Thymus (tissue), 11 donors: Measurements from ENCODE around the gene PSMG2. TPM values are rescaled to one million over a fixed set of nuclear protein-coding genes. Genes with fewer than 3 reads are reported as not detected.

ENCODE experiments used
- DNase-seq, 9 donors: peaks; one replicate each; pipeline ENCODE4 v3.0.0-alpha.2; 2013; ENCODE audit warnings: low spot score in 9 of 9, low read depth in 6 of 9, missing footprints in 1 of 9
- H3K27ac ChIP-seq, 2 donors: one replicate each; pipeline ENCODE4 v1.5.1; 2013; ENCODE audit warnings: control low read depth in 1 of 2, low read depth in 1 of 2, low read length in 1 of 2, mild to moderate bottlenecking in 1 of 2, moderate library complexity in 1 of 2
- H3K27me3 ChIP-seq, 2 donors: one replicate each; pipeline ENCODE4 v1.5.1; 2013; ENCODE audit warnings: low read length in 1 of 2; ENCODE audit not compliant: control insufficient read depth in 2 of 2, insufficient read depth in 1 of 2
- H3K36me3 ChIP-seq, 2 donors: one replicate each; pipeline ENCODE4 v1.5.1; 2013; ENCODE audit warnings: low read length in 1 of 2, mild to moderate bottlenecking in 1 of 2, moderate library complexity in 1 of 2; ENCODE audit not compliant: control insufficient read depth in 2 of 2, insufficient read depth in 2 of 2
- H3K4me1 ChIP-seq, 2 donors: one replicate each; pipeline ENCODE4 v1.5.1; 2013; ENCODE audit warnings: low read length in 2 of 2; ENCODE audit not compliant: control insufficient read depth in 2 of 2, insufficient read depth in 2 of 2
- H3K4me3 ChIP-seq, 2 donors: one replicate each; pipeline ENCODE4 v1.5.1; 2013; ENCODE audit warnings: low read length in 2 of 2, control low read depth in 1 of 2, mild to moderate bottlenecking in 1 of 2
- H3K9me3 ChIP-seq, 2 donors: one replicate each; pipeline ENCODE4 v1.5.1; 2013; ENCODE audit warnings: low read length in 1 of 2, mild to moderate bottlenecking in 1 of 2; ENCODE audit not compliant: control insufficient read depth in 2 of 2, insufficient read depth in 1 of 2
- WGBS: extraction: QIAGEN DNeasy Blood & Tissue Kit; methylation state at CpG from one replicate; pipeline ENCODE4 v1.1.7; 2013; 5-methylcytosine and 5-hydroxymethylcytosine counted together
- polyA plus RNA-seq: library from polyadenylated mRNA; stranded (reverse); fragments of 200-250 nt; gene quantifications from one replicate; pipeline ENCODE4 v1.2.3, GENCODE V29; 2013
- total RNA-seq: library from RNA; stranded (reverse); fragments of 120-200 nt; gene quantifications from one replicate; pipeline ENCODE4 v1.2.4, GENCODE V29; 2013
- donor health status: healthy.

The PSMG2 gene
- total and polyA plus RNA-seq, 2 donors, result 97.4 to 125 TPM

GRCh38 chr18:12766986-12767433 lies 64.2 kb downstream of the PSMG2 start:
- 93% methylated on average over 13 of the region's 13 CpGs for WGBS
- DNase-seq, result no peak
- H3K36me3 ChIP-seq, result peaks cover 2 to 24% of the 10 kb centered on the region in 2 donors
- peak overlapping the region in 1 of 2 donors; percentile 88 for H3K27ac ChIP-seq
- H3K4me1 ChIP-seq, result peaks cover 16 to 64% of the 10 kb centered on the region in 2 donors
- H3K27me3 ChIP-seq, result no peaks in the 10 kb centered on the region
- H3K9me3 ChIP-seq, result peaks cover 0 to 3% of the 10 kb centered on the region in 2 donors
- H3K4me3 ChIP-seq, result no peak overlapping the region

GRCh38 chr18:12767580-12768155 lies 64.8 kb downstream of the PSMG2 start:
- Histone ChIP-seq H3K4me1 (peaks cover 16 to 62% of the 10 kb centered on the region in 2 donors), H3K36me3 (peaks cover 2 to 25% of the 10 kb centered on the region in 2 donors), H3K9me3 (peaks cover 0 to 3% of the 10 kb centered on the region in 2 donors), H3K27me3 (no peaks in the 10 kb centered on the region), H3K4me3 (no peak overlapping the region), H3K27ac (no peak overlapping the region)
- no peak for DNase-seq
- 98% methylated on average over 9 of the region's 9 CpGs for WGBS

DNA sequence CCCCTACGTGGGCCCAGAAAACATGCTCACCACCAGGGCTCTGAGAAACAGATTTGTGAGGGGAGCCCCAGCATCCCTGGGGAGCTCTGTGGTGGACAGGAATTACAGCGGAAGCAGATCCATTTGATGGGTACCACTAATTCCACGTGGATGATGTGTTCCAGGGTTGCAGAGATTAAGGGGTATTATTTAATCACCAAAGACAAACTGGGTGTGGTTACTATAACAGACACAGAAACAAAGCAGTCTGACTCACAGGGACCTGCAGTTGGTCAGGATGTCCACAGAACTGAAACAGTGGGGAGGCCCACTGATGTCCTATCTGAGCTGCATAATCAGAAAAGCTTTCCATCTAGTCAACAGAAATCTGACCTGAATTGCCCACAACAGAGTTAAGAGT lies 65.8 kb downstream of the PSMG2 start:
- peaks cover 0 to 3% of the 10 kb centered on the region in 2 donors for H3K9me3 ChIP-seq
- peaks cover 2 to 29% of the 10 kb centered on the region in 2 donors for H3K36me3 ChIP-seq
- WGBS, result 93% methylated on average over 3 of the region's 3 CpGs
- H3K27me3 ChIP-seq, result no peaks in the 10 kb centered on the region
- H3K27ac ChIP-seq, result no peak overlapping the region
- DNase-seq, result no peak
- peaks cover 16 to 66% of the 10 kb centered on the region in 2 donors for H3K4me1 ChIP-seq
- H3K4me3 ChIP-seq, result no peak overlapping the region

DNA sequence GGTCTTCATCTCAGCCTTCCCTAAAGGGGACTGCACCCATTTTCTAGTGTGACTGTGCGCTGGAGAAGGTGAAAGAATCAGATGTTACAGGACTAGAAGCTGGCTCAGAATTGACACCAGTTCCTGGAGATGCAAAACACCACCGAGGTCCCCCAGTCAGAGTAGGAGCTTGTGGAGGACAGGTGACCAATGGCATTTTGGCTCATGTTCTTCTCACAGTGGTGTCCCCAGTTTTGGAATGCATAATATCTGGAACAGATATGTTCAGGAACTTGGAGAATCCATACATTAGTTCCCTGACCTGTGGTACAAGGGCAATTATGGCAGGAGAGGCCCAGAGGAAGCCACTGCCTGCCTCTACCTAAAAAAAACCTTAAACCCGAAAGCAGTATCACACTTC lies 66.3 kb downstream of the PSMG2 start:
- 98% methylated on average over 3 of the region's 3 CpGs for WGBS
- no peaks in the 10 kb centered on the region for H3K27me3 ChIP-seq
- no peak overlapping the region for H3K4me3 ChIP-seq
- peaks cover 16 to 63% of the 10 kb centered on the region in 2 donors for H3K4me1 ChIP-seq
- peaks cover 0 to 3% of the 10 kb centered on the region in 2 donors for H3K9me3 ChIP-seq
- H3K36me3 ChIP-seq, result peaks cover 2 to 24% of the 10 kb centered on the region in 2 donors
- DNase-seq, result no peak
- no peak overlapping the region for H3K27ac ChIP-seq

- Histone ChIP-seq H3K4me3 (no peak overlapping the region), H3K36me3 (peaks cover 2 to 19% of the 10 kb centered on the region in 2 donors), H3K9me3 (peaks cover 0 to 4% of the 10 kb centered on the region in 2 donors), H3K27ac (no peak overlapping the region), H3K27me3 (no peaks in the 10 kb centered on the region), H3K4me1 (peaks cover 16 to 58% of the 10 kb centered on the region in 2 donors)
- 97% methylated on average over 4 of the region's 4 CpGs for WGBS
- DNase-seq, result no peak
Observed at GRCh38 chr18:12769644-12770440, 67.0 kb downstream of the PSMG2 start.

- Histone ChIP-seq H3K27me3 (no peaks in the 10 kb centered on the region), H3K27ac (no peak overlapping the region), H3K36me3 (peaks cover 2 to 19% of the 10 kb centered on the region in 2 donors), H3K4me1 (peaks cover 8 to 50% of the 10 kb centered on the region in 2 donors), H3K9me3 (peaks cover 0 to 12% of the 10 kb centered on the region in 2 donors), H3K4me3 (no peak overlapping the region)
- no peak for DNase-seq
- 98% methylated on average over 15 of the region's 15 CpGs for WGBS
Observed at GRCh38 chr18:12770469-12771219, 67.8 kb downstream of the PSMG2 start.

DNA sequence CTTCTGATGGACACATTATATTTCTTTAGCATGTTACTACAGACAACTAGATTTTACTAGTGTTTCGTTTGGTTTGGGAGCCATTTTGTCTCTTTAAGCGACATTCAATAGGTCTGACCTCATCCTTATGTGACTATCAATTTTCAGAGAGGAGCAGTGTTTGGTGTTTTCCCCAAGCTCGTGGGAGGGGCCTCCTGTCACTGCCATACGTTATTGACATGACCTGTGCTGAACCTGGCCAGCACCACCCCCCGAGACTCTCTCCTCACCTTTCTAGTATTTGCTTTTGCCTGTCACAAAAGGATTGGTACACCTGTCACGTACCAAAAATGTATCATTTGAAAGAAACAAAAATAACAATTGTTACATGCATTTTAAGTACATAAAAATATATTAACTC lies 69.3 kb downstream of the PSMG2 start:
- H3K27ac ChIP-seq, result no peak overlapping the region
- peaks cover 0 to 19% of the 10 kb centered on the region in 2 donors for H3K36me3 ChIP-seq
- H3K27me3 ChIP-seq, result no peaks in the 10 kb centered on the region
- peaks cover 0 to 22% of the 10 kb centered on the region in 2 donors for H3K9me3 ChIP-seq
- H3K4me3 ChIP-seq, result no peak overlapping the region
- no peak for DNase-seq
- peaks cover 0 to 35% of the 10 kb centered on the region in 2 donors for H3K4me1 ChIP-seq
- WGBS, result 90% methylated on average over 6 of the region's 6 CpGs

DNA sequence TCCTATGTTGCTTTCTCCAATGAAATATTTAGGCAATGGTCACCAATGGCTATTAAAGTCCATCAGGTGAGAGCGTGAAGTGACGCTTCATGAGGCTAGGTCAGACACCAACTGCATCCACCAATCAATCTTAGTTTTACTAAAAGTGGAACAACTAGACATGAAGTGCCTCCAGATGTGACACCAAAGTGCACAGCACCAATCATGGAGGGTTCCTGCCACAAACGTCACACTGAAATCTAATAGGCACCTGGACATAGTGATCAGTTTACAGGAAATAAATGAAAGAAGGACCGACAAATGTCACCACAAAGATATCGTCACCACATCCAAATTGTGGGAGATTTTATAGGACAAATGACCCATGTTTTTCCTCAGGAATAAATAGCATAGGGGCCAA lies 70.5 kb downstream of the PSMG2 start:
- H3K4me1 ChIP-seq, result peaks cover 0 to 23% of the 10 kb centered on the region in 2 donors
- peak overlapping the region; percentile 11 to 60 for H3K4me3 ChIP-seq
- peaks cover 0 to 30% of the 10 kb centered on the region in 2 donors for H3K9me3 ChIP-seq
- peaks cover 0 to 17% of the 10 kb centered on the region in 2 donors for H3K36me3 ChIP-seq
- H3K27me3 ChIP-seq, result no peaks in the 10 kb centered on the region
- no peak for DNase-seq
- 93% methylated on average over 5 of the region's 5 CpGs for WGBS
- peak overlapping the region in 1 of 2 donors; percentile 45 for H3K27ac ChIP-seq
